Measurements from ENCODE around the gene CASP3.
"Not testable (repeated sequence)": the region's sequence is repeated elsewhere in the genome, so short reads cannot be mapped to it uniquely, and the experiment has no call there.

CASP3 gene

DNA sequence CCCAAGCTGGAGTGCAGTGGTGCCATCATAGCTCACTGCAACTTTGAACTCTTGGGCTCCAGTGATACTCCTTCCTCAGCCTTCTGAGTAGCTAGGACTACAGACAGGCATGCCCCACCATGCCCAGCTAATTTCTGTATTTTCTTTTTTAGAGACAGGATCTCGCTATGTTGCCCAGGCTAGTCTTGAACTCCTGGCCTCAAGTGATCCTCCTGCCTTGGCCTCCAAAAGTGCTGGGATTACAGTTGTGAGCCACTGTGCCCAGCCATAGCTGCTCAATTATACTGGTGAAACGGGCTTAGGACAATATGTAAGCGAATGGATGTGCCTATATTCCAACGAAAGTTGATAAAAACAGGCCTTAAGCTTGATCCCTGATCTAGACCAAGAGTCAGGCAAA, 13.1 kb downstream of the CASP3 start:
- no peak for DNase-seq

DNA sequence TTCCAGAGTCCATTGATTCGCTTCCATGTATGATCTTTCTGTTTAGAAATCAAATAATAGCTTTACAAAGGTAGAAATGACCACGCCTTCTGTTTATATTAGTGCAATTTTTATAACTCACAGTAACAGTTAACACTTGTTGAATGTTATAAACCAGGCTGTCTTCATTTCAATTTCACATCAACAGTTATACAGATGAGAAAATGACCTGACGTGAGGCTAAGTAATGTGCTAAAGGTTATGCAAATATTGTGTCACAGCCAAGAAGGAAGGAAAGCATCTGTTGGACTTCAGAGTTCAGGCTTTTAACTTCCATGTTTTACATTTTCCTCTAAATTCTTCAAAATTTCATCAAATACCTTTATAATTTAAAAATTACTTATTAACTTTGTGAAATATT, 13.9 kb downstream of the CASP3 start:
- no peak for DNase-seq

DNA sequence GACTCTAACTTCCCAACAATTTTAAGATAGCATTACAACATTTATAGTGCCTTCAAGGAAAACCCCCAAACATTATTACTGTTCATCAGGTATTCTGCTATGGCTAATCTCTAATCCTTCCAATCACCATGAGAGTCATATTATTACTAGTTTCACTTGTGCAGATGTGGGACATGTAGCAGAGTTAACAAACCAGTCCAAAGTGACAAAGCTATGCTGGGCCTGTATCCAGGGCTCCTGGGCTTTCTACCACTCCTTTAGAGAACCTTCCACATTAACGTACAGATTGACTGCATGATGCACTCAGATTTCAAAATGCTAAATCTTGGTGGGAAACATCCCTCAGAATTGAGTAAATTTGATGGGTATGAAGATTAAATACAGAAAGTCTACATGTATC, 16.4 kb downstream of the CASP3 start:
- DNase-seq: no peak

DNA sequence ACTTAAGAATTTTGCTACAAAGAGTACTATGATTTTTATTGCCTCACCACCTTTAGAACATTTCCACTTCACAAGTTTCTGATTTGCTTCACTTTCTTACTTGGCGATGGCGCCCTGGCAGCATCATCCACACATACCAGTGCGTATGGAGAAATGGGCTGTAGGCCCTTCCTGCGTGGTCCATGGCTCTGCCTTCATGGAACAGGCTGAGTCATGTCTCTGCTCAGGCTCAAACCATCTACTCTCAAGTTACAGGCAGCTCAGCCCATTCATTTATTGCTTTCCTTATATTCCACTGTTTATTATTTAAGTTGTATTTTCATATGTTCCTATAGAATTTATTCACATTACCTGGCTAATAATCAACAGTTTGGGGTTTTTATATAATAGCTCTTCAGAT, 21.1 kb downstream of the CASP3 start:
- no peak for DNase-seq

DNA sequence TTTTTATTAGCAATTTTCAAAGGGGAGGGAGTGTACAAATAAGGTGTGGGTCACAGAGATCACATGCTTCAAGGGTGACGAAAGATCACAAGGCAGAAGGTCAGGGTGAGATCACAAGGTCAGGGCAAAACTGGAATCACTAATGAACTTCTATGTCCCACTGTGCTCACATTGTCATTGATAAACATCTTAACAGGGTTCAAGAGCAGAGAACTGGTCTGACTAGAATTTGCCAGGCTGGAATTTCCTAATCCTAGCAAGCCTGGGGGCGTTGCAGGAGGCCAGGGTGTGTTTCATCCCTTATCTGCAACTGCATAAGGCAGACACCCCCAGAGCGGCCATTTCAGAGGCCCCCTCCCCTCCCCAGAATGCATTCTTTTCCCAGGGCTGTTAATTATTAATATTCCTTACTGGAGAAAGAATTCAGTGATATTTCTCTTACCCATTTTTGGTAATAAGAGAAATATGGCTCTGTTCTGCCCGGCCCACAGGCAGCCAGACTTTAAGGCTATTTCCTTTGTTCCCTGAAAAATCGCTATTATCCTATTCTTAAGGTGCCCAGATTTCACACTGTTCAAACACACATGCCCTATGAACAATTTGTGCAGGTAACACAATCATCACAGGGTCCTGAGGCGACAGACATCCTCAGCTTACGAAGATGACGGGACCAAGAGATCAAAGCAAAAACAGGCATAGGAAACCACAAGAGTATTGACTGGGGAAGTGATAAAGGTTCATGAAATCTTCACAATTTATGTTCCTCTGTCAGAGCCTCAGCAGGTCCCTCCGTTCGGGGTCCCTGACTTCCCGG, 23.3 kb downstream of the CASP3 start:
- not testable (repeated sequence) for DNase-seq

DNA sequence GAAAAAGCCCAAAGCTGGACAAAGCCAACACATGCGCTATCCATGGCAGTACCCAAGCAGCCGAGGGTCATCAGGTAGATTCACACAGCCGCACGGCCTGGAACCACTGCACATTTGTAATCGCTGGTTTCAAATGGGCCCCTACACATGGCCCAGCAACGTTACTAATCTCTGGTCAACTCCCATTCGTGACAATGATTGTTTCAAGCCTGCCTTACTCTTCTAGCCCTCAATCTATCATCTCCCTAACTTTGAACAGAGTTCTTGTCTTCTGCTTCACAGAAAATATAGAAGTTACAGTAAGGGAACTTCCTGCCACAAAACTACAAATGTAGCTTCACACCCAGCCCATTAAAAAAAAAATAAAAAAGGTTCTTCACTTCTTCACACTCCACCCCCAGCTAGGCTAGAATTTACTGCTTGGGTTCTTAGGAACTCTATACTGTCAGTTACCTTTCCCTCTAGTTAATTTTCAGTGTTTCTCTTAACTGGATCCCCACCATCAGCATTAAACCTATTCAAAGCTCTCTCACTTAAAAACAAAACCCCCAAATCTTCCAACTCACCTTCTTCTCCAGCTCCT, 24.2 kb downstream of the CASP3 start:
- DNase-seq: no peak

DNA sequence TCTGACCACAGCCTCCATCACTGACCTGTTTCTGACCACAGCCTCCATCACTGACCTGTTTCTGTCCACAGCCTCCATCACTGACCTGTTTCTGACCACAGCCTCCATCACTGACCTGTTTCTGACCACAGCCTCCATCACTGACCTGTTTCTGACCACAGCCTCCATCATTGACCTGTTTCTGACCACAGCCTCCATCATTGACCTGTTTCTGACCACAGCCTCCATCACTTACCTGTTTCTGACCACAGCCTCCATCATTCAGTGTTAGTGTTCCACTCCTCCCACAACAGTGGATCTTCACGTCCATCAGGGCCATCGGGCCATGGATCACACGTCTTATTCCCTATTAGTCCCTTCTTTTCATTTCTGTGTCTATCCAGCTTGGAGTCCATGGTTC, 24.7 kb downstream of the CASP3 start:
- DNase-seq: not testable (repeated sequence)

DNA sequence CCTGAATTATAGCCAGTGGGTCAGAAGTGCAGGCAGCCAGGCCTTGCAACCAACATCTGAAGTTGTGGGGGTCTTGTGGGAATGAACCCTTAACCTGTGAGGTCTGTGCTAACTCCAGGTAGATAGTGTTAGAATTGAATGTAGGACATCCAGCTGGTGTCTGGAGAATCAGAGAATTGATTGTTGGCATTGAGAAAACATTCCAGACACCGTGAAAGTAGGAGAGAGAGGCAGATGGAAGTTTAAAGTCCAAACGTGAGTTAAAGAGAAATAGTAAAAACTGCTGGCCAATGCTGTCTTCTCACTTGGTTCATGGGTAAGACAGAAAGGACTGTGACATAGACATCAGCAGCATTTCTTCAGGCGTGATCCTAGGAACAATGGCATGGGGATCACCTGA, 27.7 kb downstream of the CASP3 start:
- DNase-seq: no peak

DNA sequence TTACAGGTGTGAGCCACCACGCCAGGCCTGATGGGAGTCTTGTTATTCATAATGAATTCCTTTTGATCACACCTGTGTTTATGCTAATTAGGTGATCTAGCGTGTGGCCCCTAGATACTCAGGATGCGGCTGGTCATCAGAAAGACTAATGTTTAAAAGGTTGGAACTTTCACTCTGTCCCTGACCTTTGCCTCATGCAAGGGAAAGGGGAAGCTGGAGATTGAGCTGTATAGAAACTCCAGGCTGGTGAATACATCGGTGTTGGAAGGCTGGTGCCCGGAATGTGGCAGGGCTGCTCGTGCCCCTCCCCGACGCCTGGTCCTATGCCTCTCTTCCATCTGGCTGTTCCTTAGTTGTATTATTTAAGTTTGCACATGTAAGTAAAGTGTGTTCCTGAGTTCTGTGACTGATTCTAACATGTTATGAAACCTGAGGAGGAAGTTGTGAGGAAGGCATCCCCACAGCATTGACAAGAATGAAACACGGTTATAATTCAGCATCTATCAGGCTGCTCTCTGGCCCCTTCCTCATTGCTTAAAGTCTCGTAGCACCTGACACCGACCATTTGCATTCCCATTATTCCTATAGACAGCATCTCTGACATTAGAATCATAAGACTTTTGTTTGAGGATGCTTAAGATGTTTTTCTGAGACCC, 28.9 kb downstream of the CASP3 start:
- no peak for DNase-seq

DNA sequence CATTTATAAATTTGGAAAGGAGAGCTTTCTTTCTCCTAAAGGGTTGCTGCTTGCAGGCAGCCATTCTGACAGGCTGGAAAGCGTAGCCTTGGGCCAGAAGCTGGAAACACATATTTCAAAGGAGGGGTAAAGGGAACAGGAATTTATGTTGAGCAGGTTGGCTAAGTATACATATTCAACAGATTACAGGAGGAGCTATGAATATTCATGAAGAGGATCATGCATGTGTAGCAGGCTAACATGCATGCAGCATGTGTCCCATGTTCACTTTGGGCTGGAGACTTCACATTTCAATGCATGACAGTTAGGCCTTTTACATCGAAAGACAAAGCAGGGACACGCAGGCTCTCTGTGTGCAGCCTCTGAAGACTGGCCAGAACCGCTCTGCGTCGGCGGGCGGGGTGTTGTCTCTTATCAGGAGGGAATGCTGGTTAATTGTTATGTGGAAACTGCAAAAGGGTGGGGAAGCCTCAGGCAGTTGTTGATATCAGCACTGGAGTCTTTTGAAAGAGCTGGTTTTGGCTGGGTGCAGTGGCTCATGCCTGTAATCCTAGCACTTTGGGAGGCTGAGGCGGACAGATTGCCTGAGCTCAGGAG, 31.5 kb downstream of the CASP3 start:
- DNase-seq: no peak

DNA sequence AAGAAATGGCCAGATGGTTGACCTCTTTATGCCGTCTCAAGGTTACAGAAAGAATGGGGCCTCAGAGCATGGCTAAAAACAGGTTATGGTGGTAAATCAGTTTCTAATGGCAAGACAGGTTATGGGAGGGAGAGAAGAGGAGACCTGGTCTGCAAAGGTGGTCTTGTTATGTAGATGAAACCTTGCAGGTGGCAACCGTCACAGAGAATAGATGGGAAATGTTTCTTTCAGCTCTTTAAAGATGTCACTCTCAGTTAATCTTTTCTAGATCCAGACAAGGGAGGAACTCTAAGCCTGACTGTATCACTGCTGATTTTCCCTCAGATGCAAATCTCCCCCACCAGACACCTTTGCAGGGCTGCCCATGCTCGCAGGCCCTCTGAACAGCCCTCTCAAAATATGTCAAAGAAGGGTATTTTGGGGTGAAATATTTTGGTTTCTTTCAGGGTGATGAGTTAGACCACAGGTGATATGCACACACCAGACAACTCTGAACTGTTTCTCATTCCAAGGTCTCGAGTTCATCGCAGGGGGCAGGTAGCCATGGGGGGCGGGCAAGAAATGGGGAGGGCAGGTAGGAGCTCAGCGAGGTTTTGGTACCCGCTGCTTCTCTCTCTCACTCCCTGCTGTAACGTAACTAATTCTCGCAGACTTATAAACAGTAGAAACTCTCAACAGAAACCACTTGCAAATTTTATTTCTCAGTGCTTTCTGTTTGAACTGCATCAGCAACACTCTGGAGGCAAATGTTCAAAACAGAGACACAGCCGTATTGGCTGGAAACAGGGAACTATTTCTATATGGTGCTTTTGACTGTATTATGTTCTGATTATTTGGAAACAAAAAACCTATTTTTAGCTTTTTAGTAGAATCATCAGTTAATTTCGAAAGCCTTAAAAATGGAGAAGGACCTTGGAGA, 32.4 kb downstream of the CASP3 start:
- DNase-seq: no peak

DNA sequence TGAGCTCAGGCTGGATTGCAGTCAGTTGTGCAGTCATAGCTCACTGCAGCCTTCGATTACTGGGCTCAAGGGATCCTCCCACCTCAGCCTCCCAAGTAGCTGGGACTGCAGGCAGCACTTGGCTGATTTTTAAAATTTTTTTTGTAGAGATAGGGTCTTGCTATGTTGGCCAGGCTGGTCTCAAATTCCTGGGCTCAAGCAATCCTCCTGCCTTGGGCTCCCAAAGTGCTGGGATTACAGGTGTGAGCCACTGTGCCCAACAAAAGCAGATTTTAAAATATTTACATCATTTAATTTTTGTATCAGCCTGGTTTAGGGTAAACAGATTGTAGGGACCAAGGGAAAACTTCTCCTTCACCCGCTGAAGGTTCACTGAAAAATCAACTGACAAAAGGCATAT, 33.1 kb downstream of the CASP3 start:
- DNase-seq: not testable (repeated sequence)

DNA sequence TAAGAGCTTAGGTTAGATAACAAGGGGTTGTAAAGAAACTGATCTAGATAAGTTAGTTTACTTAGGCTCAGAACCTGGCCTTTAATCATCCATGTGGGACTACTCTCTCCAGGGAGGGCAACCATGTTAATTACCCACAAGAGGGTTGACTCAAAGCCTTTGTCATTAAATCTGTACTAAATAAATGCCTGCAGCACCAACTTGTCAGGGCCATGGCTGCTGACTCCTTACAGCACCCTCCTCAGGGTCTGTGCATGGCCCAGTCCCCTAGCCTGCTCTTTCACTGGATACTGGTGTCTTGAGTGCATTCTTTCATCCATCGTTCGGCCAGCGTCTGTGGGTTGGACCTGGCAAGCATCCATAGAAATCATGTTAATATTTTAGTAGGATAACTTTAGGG, 34.7 kb downstream of the CASP3 start:
- DNase-seq: no peak

DNA sequence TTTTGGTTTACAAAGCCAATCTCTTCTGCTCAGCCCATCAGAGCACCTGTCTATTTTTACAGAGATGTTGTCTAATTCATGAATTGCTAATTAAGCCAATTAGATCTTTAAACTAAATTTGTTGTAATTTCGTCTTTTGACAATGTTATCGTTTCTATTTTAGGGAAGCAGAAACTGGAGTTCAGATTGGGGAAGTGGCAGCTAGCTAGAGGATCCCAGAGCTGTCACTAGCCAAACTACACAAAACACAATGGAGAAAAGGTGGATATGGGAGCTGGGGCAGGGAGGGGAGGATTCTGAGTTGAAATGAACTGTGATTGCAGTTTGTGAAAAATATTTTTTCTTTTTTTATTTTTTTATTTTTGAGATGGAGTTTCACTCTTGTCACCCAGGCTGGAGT, 35.8 kb downstream of the CASP3 start:
- DNase-seq: no peak

DNA sequence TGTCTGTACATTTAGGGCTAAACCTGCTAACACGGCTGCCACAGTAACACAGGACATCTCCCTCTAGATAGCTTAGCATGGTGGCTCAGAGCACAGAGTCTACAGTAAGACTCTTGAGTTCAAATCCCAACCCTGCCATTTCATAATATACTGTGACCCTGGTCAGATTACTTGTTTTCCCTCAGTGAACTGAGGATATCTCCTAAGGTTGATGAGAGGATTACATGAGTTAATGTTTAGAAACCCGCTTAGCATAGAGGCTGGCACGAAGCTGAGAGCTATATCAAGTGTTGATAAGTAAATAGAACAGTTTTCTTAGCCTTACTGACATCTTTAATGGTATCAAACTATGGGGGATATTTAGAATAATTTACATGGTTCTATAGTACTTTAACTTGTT, 37.2 kb downstream of the CASP3 start:
- no peak for DNase-seq

DNA sequence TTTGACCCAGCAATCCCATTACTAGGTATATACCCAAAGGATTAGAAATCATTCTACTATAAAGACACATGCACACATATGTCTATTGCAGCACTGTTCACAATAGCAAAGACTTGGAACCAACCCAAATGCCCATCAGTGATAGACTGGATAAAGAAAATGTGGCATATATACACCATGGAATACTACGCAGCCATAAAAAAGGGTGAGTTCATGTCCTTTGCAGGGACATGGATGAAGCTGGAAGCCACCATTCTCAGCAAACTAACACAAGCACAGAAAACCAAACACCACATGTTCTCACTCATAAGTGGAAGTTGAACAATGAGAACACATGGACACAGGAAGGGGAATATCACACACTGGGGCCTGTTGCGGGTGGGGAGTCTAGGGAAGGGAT, 41.8 kb downstream of the CASP3 start:
- not testable (repeated sequence) for DNase-seq

DNA sequence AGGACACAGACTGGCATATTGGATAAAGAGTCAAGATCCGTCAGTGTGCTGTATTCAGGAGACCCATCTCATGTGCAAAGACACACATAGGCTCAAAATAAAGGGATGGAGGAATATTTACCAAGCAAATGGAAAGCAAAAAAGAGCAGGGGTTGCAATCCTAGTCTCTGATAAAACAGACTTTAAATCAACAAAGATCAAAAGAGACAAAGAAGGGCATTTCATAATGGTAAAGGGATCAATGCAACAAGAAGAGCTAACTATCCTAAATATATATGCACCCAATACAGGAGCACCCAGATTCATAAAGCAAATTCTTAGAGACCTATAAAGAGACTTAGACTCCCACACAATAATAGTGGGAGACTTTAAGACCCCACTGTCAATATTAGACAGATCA, 46.4 kb downstream of the CASP3 start:
- not testable (repeated sequence) for DNase-seq

DNA sequence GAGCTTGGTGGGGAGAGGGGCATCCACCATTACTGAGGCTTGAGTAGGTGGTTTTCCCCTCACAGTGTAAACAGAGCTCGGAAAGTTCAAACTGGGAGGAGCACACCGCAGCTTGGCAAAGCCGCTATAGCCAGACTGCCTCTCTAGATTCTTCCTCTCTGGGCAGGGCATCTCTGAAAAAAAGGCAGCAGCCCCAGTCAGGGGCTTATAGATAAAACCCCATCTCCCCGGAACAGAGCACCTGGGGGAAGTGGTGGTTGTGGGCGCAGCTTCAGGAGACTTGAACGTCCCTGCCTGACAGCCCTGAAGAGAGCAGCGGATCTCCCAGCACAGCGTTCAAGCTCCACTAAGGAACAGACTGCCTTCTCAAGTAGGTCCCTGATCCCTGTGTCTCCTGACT, 48.3 kb downstream of the CASP3 start:
- not testable (repeated sequence) for DNase-seq

DNA sequence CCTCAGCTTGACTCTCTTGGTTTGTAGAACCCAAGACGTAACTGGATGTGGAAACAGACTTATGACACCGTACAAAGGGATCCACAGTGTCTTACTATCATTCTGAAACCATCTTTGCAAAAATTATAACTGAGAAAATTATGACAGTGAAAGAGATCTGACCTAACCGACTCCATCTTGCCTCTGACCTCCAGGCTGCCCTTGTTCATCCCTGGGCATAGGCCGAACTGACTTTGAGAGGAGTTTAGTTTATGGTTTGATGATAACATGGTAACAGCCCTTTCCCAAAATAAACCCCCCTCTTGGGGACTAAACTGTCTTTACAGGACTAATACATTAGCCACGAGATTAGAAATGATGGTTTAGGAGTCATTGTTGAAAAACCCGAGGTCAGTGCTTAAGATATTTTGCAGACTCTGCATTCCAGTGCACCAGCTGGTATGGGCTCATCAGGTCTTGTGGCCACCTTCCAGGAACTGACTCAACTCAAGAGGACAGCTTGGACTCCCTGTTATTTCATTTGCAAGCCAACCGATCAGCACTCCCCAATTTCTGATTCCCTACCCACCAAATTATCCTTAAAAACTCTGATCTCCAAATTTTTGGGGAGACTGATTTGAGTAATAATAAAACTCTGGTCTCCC, 49.6 kb downstream of the CASP3 start:
- no peak for DNase-seq

DNA sequence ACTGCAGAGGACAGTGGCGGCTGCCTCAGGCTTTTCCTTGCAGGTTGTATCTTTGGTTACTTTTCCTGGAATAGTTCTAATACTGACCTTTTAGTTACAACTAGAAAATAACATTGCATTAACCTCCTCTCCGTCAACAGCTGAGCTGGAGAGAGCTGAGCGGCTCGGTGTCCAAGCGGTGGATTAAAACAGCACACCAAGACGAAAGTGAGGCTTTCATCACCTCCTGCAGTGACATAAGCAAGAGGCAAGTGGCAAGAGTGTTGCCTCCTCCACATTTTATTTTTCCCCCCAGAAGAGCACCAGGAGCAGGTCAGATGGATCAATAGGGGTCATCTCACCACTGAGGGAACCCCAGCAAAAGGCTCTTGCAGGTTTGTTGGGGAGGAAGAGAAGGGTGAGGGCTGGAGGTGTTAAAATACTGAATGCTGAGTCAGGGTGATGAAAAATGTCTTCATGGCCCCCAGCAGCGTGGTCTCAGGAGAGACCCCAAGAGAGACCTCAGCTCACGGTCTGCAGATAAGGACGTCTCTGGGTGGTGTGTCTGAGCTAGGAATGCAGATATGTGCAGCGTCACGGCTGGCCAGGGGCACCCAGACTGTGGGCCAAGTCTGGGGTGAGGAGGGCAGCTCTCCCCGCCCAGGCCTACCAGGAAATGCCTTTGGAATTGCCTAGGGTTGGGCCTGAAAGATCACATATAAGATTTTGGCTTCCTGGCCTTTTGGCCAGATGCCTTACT, 50.3 kb downstream of the CASP3 start:
- DNase-seq: no peak

DNA sequence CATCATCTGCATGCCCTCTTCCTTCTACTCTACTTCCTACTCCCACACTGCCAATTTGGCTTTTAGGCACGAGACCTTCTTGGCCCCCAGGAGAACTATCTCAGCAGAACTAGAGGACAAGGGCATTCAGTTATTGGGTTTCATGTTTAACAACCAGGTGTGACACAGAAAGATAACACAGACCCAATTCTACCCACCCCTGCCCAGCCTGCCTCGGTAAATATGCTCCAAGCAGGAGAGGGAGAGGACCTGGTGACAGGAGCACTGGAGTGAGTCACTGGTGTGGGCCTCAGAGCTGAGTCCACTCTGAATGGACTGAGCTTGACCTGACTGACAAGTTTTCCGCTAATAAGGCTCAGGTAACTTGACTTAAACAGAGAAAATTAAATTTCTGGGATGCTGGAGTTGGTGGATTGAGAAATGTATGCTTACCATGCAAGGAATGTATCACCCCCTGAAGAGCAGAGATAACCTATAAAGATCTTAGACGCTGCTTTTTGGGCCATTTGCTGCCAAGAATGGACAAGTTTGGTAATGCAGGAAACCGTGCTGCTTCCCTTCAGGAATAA, 52.5 kb downstream of the CASP3 start:
- DNase-seq: no peak

Data from right kidney (tissue), 1 donor.